ENCODE data around the gene MST1R.

Gene MST1R

GRCh38 chr3:49859576-49860305 lies 43.9 kb downstream of the MST1R start:
- peaks cover 17% of the 10 kb centered on the region for H3K4me1 Mint-ChIP-seq
- no peaks in the 10 kb centered on the region for H3K36me3 Mint-ChIP-seq (ENCODE audit: low read depth)
- no peaks in the 10 kb centered on the region for H3K9me3 Mint-ChIP-seq
- peaks cover 3% of the 10 kb centered on the region for H3K27me3 Mint-ChIP-seq (ENCODE audit: low read depth, poor library complexity)
- DNase-seq = no peak
- TF ChIP-seq CTCF (IDR thresholded peaks at IDR 0.05) = no peak
- no peak overlapping the region for H3K4me3 Mint-ChIP-seq
- H3K27ac Mint-ChIP-seq = no peak overlapping the region

GRCh38 chr3:49856181-49857005 lies 47.3 kb downstream of the MST1R start, which contains the start of gene TRAIP:
Gene TRAIP (minus strand): TSS chr3:49856564. CDS start chr3:49856453, 111 bp downstream.
- no peak for TF ChIP-seq CTCF (IDR thresholded peaks at IDR 0.05)
- H3K27me3 Mint-ChIP-seq (ENCODE audit: low read depth, poor library complexity) = no peaks in the 10 kb centered on the region
- DNase-seq = peak; percentile 97
- H3K27ac Mint-ChIP-seq = peak within 1 kb of the TSS; percentile 68
- peaks cover 10% of the 10 kb centered on the region for H3K36me3 Mint-ChIP-seq (ENCODE audit: low read depth)
- peaks cover 19% of the 10 kb centered on the region for H3K4me1 Mint-ChIP-seq
- H3K4me3 Mint-ChIP-seq = peak within 1 kb of the TSS; percentile 98
- no peaks in the 10 kb centered on the region for H3K9me3 Mint-ChIP-seq

GRCh38 chr3:49855662-49856061 lies 48.0 kb downstream of the MST1R start:
- peaks cover 19% of the 10 kb centered on the region for H3K4me1 Mint-ChIP-seq
- no peak overlapping the region for H3K27ac Mint-ChIP-seq
- peaks cover 10% of the 10 kb centered on the region for H3K36me3 Mint-ChIP-seq (ENCODE audit: low read depth)
- no peaks in the 10 kb centered on the region for H3K27me3 Mint-ChIP-seq (ENCODE audit: low read depth, poor library complexity)
- H3K4me3 Mint-ChIP-seq = peak overlapping the region; percentile 98
- DNase-seq = no peak
- TF ChIP-seq CTCF (IDR thresholded peaks at IDR 0.05) = no peak
- H3K9me3 Mint-ChIP-seq = no peaks in the 10 kb centered on the region

GRCh38 chr3:49845694-49846093 lies 58.0 kb downstream of the MST1R start:
- peaks cover 20% of the 10 kb centered on the region for H3K36me3 Mint-ChIP-seq (ENCODE audit: low read depth)
- H3K4me3 Mint-ChIP-seq = no peak overlapping the region
- no peak for TF ChIP-seq CTCF (IDR thresholded peaks at IDR 0.05)
- H3K27me3 Mint-ChIP-seq (ENCODE audit: low read depth, poor library complexity) = peaks cover 2% of the 10 kb centered on the region
- H3K4me1 Mint-ChIP-seq = peaks cover 4% of the 10 kb centered on the region
- no peak overlapping the region for H3K27ac Mint-ChIP-seq
- DNase-seq = no peak
- H3K9me3 Mint-ChIP-seq = no peaks in the 10 kb centered on the region

GRCh38 chr3:49844464-49845183 lies 59.0 kb downstream of the MST1R start:
- Mint-ChIP-seq H3K9me3 (no peaks in the 10 kb centered on the region), H3K27me3 (ENCODE audit: low read depth, poor library complexity) (peaks cover 2% of the 10 kb centered on the region), H3K36me3 (ENCODE audit: low read depth) (peaks cover 20% of the 10 kb centered on the region), H3K4me1 (peaks cover 4% of the 10 kb centered on the region), H3K4me3 (no peak overlapping the region), H3K27ac (no peak overlapping the region)
- DNase-seq = no peak
- no peak for TF ChIP-seq CTCF (IDR thresholded peaks at IDR 0.05)

Measured in nephron progenitor cell (in vitro differentiated cells).